GM23338 (cell line): Measurements from ENCODE around the gene SUCNR1.

ENCODE experiments used
- CREB1 ChIP-seq: fragments of 250-450 bp; sonication (Bioruptor Pico); IDR thresholded peaks from 2 replicates; pipeline ENCODE4 v1.5.0; 2020; ENCODE audit warnings: low read depth, mild to moderate bottlenecking, moderate library complexity
- ETS1 ChIP-seq: IDR thresholded peaks from 2 replicates; pipeline ENCODE4 v1.6.1; 2016; ENCODE audit warnings: antibody characterized with exemption
- EZH2 ChIP-seq: fragments of 200-600 bp; sonication (generic); IDR thresholded peaks from one replicate; pipeline ENCODE4 v1.8.0; 2017; ENCODE audit warnings: antibody characterized with exemption, mild to moderate bottlenecking, low read depth; ENCODE audit not compliant: unreplicated experiment
- EZH2phosphoT487 ChIP-seq: fragments of 200-600 bp; sonication (generic); IDR thresholded peaks from one replicate; pipeline ENCODE4 v1.8.1; 2018; ENCODE audit warnings: antibody characterized with exemption; ENCODE audit not compliant: unreplicated experiment
- JUNB ChIP-seq: IDR thresholded peaks from one replicate; pipeline ENCODE4 v1.6.1; 2016; ENCODE audit warnings: antibody characterized with exemption; ENCODE audit not compliant: unreplicated experiment
- NANOG ChIP-seq: IDR thresholded peaks from 2 replicates; pipeline ENCODE4 v1.6.1; 2016; ENCODE audit warnings: antibody characterized with exemption, borderline replicate concordance
- POLR2AphosphoS5 ChIP-seq: IDR thresholded peaks from 2 replicates; pipeline ENCODE4 v1.6.1; 2016; ENCODE audit warnings: antibody characterized with exemption, low read depth
- REST ChIP-seq: IDR thresholded peaks from one replicate; pipeline ENCODE4 v1.6.1; 2018; ENCODE audit warnings: antibody characterized with exemption; ENCODE audit not compliant: unreplicated experiment
- ZNF114 ChIP-seq: fragments of 250-450 bp; sonication (Bioruptor Pico); IDR thresholded peaks from 2 replicates; pipeline ENCODE4 v1.5.0; 2020; ENCODE audit warnings: mild to moderate bottlenecking, moderate library complexity
- ZNF331 ChIP-seq: fragments of 250-450 bp; sonication (Bioruptor Pico); IDR thresholded peaks from 2 replicates; pipeline ENCODE4 v1.5.0; 2020; ENCODE audit warnings: low read depth, mild to moderate bottlenecking, moderate library complexity
- TF ChIP-seq, protein P1 (sequence below), 2 experiments: fragments of 200-600 bp in 1 of 2; sonication (generic) in 1 of 2; conservative IDR thresholded peaks; 2 replicates each; pipeline versions ENCODE4 v1.5.1 to v1.6.1; 2016 to 2017; ENCODE audit warnings: antibody characterized with exemption in 2 of 2, low read depth in 2 of 2, mild to moderate bottlenecking in 2 of 2, moderate library complexity in 1 of 2

GRCh38 chr3:151878465-151878864, 5.0 kb downstream of the SUCNR1 start:
- TF ChIP-seq, protein P1, sequence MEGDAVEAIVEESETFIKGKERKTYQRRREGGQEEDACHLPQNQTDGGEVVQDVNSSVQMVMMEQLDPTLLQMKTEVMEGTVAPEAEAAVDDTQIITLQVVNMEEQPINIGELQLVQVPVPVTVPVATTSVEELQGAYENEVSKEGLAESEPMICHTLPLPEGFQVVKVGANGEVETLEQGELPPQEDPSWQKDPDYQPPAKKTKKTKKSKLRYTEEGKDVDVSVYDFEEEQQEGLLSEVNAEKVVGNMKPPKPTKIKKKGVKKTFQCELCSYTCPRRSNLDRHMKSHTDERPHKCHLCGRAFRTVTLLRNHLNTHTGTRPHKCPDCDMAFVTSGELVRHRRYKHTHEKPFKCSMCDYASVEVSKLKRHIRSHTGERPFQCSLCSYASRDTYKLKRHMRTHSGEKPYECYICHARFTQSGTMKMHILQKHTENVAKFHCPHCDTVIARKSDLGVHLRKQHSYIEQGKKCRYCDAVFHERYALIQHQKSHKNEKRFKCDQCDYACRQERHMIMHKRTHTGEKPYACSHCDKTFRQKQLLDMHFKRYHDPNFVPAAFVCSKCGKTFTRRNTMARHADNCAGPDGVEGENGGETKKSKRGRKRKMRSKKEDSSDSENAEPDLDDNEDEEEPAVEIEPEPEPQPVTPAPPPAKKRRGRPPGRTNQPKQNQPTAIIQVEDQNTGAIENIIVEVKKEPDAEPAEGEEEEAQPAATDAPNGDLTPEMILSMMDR (conservative IDR thresholded peaks at IDR 0.05; ENCODE audit: low read depth in 2 of 2) = no peak
- TF ChIP-seq POLR2AphosphoS5 = no peak
- no peak for TF ChIP-seq EZH2
- TF ChIP-seq REST = no peak
- no peak for TF ChIP-seq ZNF114 (CRISPR knock-in tag)
- no peak for TF ChIP-seq CREB1 (CRISPR knock-in tag)
- TF ChIP-seq ZNF331 = no peak
- no peak for TF ChIP-seq EZH2phosphoT487
- TF ChIP-seq NANOG = no peak
- TF ChIP-seq ETS1 = no peak
- TF ChIP-seq JUNB = no peak
